CD4-positive, alpha-beta T cell treated with Interleukin-10 for 1 hour (primary cell): Measurements from ENCODE around the gene OSBPL3.

Source experiments
- DNase-seq: peaks from one replicate; pipeline ENCODE4 v3.0.0-alpha.2; 2020

Gene OSBPL3

DNA sequence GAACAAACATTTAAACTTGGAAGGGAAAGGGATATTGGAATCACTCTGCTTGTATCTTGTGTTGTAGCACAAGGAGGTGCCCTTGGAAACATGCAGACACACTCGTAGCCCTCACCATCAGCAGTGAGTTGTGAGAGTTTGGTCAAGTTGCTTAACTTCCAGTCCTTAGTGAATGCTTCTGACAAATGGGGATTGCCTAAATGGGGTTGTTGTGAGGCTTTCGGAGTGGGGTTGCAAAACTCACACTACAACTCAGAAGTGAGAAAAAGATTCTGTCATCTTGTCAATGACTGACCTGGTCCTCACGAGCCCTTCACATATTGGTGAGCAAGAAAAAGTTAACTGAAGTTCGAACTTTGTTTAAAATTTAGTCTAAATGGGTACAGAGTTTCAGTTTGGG is 193.7 kb downstream of the OSBPL3 start:
- DNase-seq, result no peak

DNA sequence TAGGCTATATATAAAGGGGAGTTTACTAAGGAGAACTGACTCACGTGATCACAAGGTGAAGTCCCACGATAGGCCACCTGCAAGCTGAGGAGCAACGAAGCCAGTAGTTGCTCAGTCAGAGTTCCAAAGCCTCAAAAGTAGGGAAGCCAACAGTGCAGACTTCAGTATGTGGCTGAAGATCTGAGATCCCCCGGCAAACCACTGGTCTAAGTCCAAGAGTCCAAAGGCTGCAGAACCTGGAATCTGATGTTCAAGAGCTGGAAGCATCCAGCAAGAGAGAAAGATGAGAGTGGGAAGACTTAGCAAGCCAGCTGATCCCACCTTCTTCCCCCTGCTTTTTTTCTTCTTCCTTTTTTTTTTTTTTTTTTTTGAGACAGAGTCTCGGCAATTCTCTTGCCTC is 195.7 kb downstream of the OSBPL3 start:
- no peak for DNase-seq

DNA sequence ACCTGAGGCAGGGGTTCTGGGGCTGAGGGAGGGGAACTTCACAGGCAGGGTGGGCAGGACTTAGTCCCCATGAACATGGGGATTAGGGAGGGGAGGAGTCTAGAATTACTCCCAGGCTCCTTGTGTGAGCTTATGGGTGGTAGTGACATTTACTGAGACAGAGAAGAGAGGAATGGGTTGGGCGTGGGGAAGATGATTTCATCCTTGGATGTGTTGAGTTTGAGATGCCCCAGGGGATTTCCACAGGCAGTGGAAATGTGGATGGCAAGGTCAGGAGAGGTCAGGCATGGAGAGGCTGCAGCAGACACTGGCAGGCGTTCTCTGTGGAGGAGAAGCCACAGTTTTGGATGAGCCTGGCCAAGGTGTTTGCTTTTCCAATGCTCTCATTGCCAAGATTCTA is 196.3 kb downstream of the OSBPL3 start:
- DNase-seq, result no peak

DNA sequence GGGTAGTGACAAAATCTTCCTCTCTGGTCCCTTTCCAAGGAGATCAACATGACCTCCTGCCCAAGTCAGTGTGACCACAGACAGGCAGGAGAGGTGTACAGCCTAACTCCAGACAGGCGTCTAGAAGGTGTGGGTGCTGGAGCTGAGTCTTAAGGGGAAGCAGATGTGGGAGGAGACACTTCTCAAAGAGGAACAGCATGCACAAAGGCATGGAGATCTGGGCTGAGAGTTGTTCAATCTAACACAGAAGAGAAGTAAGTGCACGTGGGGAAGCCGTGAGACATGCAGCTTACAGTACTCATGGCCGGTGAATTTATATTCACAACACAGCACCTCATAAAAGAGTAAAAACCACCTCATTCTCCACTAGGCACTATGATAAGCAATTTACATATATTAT is 198.9 kb downstream of the OSBPL3 start:
- no peak for DNase-seq

DNA sequence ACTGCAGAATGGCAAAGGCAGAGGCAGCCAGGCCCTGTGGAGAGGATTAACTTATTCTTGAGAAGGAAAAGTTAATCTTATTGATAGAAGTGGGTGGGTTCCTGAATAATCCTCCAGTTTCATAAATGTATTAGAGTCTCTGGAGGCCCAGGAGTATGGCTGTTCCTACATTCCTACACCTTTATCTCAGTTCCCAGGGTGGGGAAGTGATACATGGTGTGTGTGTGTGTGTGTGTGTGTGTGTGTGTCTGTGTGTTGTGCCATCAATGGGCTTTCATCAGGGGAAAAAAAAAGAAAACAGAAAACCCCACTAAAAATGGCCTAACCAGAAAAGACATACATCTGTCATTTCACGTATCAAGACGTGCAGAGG is 200.7 kb downstream of the OSBPL3 start:
- DNase-seq, result no peak

DNA sequence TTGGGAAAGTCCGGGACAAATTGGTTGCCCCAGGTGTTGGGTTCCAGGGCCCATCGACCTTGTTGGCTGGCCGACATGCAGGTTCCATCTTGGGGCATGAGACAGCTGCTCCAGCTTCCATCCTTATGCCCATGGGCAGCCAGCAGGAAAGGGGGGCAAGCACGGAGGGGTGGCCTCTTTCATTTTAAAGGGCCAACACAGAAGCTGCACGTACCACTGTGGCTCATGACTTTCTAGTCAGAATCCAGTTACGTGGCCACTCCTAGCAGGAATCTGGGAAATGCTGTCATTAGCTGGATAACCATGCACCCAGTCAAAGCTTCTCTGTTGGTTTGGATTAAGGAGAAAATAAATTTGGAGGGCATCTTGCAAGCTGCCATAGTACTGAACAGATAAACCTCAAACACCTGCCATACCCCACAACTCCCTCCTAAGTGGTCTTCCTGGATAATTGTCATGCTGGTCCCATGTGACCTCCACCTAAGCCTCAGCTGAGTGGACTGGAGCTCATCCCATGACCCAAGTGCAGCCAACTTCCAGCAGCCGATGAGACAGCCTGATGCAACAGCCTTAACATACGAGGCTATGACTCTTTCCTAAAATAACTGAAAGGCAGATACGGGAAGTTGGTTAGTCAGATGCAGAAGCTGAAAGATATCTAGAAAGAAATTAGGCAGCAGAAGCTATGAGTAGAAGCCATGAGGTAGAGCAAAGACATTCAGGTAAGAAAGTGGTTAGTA is 201.3 kb downstream of the OSBPL3 start:
- DNase-seq, result no peak

DNA sequence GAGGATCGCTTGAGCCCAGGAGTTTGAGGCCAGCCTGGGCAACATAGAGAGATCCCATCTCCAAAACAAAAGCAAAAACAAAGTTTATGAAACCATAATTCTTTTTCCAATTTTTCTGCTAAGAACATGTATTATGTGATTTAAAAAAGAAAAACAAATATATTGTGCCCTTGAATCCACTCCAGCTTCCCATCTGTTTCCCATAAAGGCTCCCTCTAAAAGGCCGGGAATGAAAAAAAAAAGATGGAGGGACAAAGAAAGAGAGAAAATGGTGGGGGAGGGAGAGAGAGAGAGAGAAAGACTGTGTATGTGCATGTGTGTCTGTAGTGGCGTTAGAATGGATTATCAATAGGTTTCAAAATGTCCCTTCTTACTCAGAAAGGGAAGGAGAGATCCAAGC is 202.2 kb downstream of the OSBPL3 start:
- DNase-seq, result no peak

DNA sequence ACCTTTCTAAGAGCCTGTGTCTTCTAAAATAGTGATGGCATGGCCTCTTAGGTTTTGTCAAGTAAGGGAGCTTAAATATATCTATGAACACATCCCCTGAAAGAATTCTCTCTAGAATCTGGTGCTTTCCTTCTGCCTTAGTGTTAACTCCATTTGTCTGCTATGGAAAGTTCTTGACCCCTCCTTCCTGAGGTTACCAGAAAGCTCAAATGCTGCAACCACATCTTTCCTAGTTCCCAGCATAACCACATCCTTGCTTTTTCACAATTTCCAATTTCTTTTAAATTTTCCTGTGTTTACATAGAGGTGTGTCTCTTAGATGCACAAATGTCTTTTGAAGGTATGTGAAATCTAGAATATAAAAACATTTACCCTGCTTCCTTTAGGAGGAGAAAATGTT is 206.3 kb downstream of the OSBPL3 start:
- DNase-seq, result no peak

DNA sequence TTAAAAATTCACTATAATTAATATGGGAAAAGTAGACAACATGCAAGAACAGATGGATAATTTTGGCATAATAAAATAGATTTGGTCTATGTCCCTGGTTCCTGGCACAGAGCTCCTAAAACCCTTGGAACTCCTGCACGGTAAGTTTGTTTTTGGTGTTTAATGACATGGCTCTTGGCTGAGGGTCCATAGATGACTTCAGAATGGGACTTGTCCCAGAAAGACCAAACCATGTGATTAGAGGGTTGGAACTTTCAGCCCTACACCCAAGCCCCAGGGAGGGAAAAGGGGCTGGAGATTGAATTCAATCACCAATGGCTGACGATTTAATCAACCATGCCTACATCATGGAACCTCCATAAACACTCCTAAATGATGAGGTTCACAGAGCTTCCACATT is 210.1 kb downstream of the OSBPL3 start:
- no peak for DNase-seq

DNA sequence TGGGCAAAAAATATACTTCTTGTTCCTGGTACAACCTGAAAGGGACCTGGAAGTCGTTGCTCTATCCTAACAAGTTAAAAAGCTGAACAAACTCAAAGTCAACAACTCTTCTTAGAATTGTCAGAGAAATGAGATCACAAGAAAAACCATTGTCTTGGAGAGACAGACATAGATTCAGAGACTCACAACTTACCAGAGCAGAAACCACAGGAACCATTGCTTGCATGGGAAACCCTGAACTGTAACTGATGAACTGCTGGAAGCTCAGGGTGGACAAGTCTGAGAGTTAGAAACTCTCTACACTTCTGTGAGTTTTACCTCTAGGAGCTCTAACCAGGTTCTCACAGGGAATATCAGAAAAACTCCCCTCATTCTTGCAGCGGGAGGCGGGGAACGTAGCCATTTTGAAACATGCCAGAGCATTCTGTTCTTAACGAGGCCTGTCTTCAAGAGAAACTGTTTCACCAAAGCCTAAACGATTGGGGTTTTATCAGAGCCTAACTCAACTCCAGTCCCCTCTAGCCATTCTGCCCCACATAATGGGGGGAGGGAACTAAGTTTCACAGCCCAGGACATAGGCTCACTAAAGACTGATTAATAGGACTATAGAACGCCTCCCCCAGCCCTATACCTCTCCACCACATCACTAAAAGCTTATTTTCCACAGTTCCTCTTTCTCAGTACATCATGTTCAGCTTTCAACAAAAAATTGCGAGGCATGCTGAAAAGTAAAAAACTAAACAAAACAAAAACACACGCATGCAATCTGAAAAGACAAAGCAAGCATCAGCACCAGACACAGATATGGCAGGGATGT is 210.8 kb downstream of the OSBPL3 start:
- DNase-seq, result no peak

DNA sequence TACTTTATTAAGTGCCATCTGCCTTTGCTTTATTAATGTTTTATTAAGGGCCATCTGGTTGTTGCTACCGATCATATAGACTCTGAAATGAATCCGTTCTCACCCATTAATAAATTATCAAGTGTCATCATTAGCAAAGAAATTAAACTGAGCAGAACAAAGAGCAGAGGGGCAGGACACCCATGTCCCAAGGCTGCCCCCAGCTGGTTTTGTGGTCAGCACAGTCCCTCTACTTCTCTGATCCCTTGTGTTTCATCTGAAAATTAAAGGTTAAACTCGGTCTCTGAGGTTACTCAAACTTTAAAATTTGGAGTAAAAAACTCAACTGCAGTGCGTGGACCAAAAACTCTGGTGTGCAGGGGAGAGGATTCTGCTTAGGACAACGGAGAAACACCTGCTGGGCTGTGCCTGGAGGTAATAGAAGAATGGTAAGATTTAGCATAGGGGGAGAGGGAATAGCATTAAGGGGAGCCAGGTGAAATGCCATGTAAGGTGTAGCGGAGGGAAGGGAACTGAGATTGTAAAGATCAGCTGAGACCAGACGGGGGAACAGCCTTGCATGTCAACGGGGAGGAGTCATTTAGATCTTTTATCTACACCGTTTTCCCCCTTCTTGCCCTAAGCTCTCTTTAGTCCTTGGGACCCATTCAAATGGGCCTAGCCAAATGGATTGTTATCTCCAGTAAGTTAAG is 212.0 kb downstream of the OSBPL3 start:
- DNase-seq, result no peak

DNA sequence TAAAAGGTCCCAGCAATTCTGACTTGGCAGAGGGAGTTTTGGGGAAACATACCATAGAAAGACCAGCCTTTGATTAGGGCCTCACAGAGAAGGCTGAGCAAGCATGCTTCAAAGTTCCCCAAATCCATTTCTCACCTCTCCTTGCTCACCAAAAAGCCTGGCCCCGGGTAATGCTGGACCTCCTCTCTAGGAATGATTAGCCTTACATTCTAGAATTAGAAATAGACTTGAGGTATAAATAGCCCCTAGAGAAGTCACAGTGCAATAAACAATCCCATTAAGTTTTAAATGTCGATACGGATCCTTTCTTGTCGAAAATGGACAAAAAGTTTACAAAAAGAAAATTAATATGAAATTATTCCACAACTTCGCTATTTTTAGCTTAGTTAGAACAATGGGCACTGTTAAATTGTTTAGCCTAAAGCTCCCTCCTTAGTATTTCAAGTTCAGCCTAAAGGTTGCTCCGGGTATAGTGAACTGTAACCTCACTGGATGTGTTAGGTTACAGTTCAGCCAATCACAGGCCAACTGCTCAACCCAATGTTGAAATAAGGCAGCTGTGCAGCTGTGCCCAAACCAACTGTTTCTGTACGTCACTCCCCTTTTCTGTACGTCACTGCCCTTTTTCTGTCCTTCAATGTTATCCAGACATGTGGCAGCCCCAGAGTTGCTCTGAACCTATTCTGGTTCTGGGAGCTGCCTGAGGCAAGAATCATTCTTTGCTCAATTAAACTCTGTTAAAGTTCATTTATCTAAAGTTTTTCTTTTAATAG is 214.8 kb downstream of the OSBPL3 start:
- no peak for DNase-seq

DNA sequence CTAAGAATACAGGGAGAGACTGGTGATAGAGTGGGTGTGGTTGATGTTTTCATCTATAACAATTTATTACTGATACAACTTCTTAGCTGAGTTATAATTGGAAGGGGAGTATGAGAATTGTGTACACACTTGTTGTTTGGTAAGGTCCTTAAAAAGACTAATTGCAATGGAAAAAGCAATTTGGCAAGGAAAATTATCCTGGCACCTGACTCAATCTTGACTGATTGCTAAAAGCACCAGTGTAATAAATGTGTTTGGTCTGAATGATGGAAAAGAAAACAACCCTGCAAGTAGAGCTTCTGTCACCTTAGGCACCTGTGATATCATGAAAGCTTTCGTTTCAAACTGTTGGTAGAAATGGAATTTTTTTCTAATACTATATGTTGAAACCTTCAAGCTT is 216.0 kb downstream of the OSBPL3 start:
- DNase-seq, result no peak

DNA sequence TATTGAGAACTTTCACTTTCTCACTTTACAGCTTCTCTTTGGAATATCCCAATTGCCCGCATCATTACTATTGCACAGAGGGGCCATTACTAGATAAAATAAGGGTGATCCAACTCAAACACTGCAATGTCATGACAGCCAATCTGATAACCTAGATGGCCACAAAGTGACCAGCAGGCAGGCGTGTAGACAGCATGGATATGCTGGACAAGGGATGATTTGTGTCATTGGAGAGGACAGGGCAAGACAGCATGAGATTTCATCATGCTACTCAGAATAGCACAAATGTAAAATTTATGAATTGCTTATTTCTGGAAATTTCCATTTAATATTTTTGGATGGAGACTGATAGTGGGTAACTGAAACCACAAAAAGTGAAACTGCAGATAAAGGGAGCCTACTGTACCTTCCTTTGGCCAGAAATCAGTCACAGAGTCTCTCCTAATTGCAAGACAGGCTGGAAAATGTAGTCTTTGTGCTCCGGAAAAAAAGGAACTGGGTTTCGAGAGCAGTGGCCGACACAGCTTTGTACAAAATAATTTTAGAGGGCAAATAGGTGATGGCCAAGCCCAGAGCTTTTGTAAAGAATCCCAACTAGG is 216.6 kb downstream of the OSBPL3 start:
- no peak for DNase-seq

DNA sequence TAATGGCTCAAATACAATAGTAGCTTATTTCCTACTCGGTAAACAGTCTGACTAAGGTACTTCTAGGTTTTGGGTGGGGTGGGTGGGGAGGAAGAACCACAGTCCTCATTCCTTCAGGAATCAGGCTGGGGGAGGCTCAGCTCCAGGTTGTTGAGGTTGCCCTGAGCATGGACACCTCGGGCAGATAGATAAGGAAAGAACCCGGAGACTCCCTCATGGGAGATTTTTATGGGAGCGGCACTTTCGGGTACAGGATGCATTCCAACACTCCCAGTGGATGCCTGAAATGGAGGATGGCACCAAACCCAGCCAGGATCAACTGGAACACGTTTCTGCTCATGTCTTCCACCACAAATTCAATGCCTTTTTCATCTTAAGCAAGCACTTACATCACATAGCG is 217.2 kb downstream of the OSBPL3 start:
- no peak for DNase-seq

DNA sequence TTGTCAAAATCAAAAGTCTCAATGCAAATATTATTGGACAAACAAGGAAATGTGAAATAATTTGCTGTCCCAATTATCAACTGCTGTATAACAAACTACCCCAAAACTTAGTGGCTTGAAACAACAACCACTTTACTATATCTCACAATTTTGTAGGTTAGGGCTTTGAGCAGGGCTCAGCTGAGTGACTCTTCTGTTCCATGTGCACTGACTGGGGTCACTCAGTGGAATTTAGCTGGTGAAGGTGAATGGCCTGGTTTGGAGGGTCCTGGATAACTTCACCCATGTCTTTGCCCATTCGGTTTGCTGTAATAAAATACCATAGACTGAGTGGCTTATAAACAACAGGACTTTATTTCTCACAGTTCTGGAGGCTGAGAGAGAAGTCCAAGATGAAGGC is 219.0 kb downstream of the OSBPL3 start:
- DNase-seq, result no peak

DNA sequence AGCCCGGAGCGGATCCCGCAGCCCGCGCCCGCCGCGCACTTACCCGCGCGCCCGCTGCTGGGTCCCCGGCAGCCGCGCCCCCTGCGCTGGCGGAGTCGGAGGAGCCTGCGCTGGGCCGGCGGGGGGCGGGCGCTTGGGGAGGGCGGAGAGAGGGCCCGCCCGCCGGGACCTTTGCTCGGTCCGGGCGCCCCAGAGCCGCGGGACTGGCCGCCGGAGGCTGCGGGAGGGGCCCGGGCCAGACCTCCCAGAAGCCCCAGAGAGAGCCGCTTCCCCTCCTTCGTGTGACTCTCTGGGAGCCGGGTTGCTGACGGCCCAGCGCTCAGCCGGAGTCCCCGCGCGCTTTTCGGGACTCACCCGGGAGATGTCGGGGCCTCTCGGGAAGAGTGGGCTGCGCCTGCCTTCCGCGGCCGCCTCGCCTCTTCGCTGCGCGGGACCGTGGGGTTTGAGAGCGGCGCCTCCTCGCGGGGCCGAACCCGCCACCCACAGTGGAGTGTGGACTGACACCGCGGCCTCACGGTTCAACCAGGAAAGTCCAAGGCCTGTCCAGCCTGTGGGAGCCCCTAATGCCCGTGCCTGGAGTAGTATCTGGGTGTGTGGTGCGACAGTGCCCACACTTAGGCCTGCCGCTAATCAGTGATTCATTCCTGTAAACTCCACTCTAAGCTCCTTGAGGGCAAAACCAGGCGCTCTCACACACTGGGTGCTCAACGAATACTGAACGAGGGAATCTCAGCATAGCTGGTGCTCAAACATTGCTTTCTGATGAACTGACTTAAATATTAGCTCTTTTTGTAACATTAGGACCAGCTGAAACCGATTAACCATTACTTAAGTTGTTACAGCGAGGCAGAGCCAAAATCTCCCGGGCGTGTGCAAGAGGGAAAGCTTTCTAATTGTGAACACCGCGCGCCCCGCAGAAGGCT is 222.4 kb downstream of the OSBPL3 start, which contains the start of gene GSDME:
Gene GSDME, minus strand, starts transcription at position 112 of the 923 bp plus-strand sequence. CDS start 7,690 bp downstream, outside the sequence.
- no peak for DNase-seq

DNA sequence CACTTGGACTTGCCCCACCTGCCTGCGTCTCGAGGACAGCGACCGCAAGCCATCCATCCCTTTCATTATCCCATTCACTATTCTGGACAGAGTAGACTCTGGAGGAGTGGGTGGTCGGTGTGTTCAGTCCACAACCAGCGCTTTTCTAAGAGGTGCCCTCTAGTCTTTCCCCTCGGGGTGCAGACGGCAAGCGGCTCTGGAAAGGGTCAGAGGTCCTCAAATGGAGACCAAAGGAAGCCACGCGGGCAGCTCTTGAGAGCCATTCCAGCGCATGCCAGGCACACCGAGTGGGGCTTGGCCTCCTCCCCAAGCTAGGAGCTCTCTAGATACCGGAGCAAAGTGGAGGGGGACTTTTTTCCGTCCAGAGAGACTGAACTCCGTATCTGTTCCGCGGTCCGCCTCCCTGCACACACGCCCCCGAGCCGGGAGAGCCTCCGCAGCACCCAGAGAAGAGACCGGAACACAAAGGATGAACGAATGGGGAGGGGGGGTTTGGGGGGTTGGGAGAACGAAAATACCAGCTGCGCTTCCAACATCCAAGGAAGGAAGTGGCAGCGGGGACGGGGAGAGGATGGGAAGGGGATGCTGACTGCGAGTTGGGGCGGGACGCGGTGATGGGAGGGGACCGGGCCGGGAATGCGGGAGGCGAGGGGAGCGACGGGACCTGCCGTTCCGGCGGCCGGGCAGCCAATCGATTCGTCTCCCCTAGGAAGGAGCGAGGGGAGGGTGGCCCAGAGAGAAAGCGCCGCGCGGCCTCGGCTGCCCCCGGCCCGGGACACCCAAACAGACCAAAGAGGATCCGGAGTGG is 223.2 kb downstream of the OSBPL3 start:
- no peak for DNase-seq

DNA sequence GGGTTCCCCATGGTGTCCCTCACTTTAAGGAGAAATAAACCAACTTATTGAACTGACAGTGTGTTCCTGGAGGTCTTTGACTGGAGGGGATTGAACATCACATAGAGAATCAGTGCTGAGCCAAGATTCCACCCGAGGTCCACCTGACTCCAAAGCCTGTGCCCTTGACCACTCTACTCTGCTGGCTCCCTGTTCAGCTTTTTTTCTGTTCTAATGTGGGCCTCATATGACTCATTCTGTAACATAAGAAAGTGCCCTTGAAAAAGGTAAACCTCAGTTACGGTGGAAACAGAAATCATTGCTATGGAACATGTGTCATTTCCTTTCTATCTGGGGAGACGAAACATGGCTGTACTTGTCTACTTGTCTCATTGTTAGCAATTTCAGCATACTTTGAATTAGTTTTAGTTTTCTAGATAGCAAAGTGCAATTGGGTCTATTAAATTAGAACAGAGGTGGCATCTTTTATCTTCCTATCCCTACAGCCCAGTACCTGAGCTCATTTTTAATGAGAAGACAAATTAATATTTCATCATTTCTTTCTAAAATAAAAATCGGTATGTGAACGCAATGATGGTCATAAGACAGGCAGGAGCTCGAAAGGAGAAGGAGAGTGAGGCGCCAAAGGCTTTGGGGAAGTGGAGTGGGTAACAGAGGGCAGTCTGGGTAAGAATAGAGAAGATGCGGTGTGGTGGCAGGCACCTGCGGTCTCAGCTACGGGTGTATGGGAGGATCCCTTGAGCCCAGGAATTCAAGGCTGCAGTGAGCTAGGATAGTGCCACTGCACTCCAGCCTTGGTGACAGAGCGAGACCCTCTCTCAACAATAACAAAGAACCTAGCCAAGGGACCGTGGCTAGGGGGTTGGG is 224.2 kb downstream of the OSBPL3 start:
- DNase-seq, result no peak
